Measurements from ENCODE around the gene MAP10. TPM values are rescaled to one million over a fixed set of nuclear protein-coding genes. Genes with fewer than 3 reads are reported as not detected.

MAP10 gene
- total RNA-seq, 1 donor from 2014 or later: 3.0 TPM

DNA sequence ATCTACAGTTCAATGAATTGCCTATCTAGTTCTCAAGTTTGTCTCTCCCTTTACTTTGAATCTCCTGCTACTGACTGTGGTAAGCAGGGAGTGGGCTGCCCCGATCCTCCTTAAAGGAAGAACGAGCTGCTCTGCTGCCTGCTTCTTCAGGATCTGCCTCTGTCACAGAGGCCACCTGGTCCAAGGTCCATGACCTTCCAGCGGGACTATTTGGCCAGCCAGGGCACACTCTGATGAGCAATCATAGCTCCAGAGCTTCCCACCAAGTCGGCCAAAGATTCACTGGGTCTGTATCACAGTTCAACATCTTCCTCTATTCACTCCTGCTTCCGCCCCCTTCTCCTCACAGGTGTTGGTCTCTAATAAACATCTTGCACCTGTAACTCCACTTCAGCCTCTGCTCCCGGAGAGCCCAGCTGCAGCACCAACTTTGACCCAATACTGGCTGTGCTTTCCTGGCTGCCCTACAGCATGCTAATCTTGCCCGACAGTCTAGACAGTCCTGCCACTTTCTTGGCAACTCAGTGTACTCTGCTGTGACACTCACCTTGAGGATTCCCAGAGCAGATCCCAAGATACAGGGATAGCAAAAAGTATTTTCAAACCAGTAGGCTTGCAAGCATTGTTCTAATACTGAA lies 16.9 kb upstream of the MAP10 start:
- H3K4me1 Mint-ChIP-seq: no peaks in the 10 kb centered on the region
- ATAC-seq (ENCODE audit: low read depth) (no peak), DNase-seq (no peak)
- H3K27ac Mint-ChIP-seq: no peak overlapping the region
- H3K4me3 Mint-ChIP-seq: no peak overlapping the region
- no peaks in the 10 kb centered on the region for H3K36me3 Mint-ChIP-seq (ENCODE audit: low read depth)
- intact Hi-C loops (cut with micrococcal nuclease): no loop called here
- POLR2A ChIA-PET: no interaction called here
- TF ChIP-seq, protein P1, sequence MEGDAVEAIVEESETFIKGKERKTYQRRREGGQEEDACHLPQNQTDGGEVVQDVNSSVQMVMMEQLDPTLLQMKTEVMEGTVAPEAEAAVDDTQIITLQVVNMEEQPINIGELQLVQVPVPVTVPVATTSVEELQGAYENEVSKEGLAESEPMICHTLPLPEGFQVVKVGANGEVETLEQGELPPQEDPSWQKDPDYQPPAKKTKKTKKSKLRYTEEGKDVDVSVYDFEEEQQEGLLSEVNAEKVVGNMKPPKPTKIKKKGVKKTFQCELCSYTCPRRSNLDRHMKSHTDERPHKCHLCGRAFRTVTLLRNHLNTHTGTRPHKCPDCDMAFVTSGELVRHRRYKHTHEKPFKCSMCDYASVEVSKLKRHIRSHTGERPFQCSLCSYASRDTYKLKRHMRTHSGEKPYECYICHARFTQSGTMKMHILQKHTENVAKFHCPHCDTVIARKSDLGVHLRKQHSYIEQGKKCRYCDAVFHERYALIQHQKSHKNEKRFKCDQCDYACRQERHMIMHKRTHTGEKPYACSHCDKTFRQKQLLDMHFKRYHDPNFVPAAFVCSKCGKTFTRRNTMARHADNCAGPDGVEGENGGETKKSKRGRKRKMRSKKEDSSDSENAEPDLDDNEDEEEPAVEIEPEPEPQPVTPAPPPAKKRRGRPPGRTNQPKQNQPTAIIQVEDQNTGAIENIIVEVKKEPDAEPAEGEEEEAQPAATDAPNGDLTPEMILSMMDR (IDR thresholded peaks at IDR 0.05): no peak
- CTCF ChIA-PET: no interaction called here
- peaks cover 7% of the 10 kb centered on the region for H3K27me3 Mint-ChIP-seq
- no peaks in the 10 kb centered on the region for H3K9me3 Mint-ChIP-seq

DNA sequence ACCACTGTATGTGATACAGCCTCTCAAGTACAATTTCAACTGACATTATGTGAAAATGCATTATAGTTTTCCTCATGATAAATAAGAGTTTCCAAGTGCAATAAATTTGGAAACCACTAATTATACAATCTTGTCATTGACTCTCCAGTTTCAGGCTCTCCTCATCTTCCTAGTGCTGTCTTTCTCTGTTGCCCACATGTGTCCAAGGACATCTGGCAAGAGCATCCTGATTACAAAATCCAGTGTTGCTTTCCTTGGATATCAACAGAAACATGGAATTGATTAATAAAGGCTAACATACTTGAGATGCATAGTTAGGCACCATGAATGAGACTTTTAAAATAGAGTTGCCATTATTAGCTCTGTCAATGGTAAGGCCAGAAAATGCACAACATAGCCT lies 15.6 kb upstream of the MAP10 start:
- ATAC-seq (ENCODE audit: low read depth) (no peak), DNase-seq (no peak)
- no peaks in the 10 kb centered on the region for H3K4me1 Mint-ChIP-seq
- no peaks in the 10 kb centered on the region for H3K36me3 Mint-ChIP-seq (ENCODE audit: low read depth)
- no peaks in the 10 kb centered on the region for H3K9me3 Mint-ChIP-seq
- no peak overlapping the region for H3K27ac Mint-ChIP-seq
- H3K27me3 Mint-ChIP-seq: peaks cover 10% of the 10 kb centered on the region
- ChIA-PET CTCF (no interaction called here), POLR2A (no interaction called here)
- intact Hi-C loops (cut with micrococcal nuclease): no loop called here
- H3K4me3 Mint-ChIP-seq: no peak overlapping the region
- TF ChIP-seq, protein P1 (IDR thresholded peaks at IDR 0.05): no peak

DNA sequence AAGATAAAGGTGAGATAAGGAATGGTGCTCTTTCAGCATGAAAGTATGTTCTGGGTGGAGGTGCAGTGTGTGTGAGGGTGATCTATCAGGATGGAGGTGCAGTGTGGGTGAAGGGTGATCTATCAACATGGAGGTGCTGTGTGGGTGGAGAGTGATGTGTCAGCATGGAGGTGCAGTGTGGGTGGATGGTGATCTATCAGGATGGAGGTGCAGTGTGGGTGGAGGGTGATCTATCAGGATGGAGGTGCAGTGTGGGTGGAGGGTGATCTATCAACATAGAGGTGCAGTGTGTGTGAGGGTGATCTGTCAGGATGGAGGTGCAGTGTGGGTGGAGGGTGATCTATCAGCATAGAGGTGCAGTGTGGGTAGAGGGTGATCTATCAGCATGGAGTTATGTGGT lies 12.3 kb upstream of the MAP10 start:
- ATAC-seq (ENCODE audit: low read depth) (no peak), DNase-seq (no peak)
- no peaks in the 10 kb centered on the region for H3K36me3 Mint-ChIP-seq (ENCODE audit: low read depth)
- POLR2A ChIA-PET: no interaction called here
- H3K4me3 Mint-ChIP-seq: no peak overlapping the region
- peaks cover 11% of the 10 kb centered on the region for H3K27me3 Mint-ChIP-seq
- H3K4me1 Mint-ChIP-seq: no peaks in the 10 kb centered on the region
- CTCF ChIA-PET: no interaction called here
- intact Hi-C loops (cut with micrococcal nuclease): no loop called here
- TF ChIP-seq, protein P1 (IDR thresholded peaks at IDR 0.05): no peak
- no peaks in the 10 kb centered on the region for H3K9me3 Mint-ChIP-seq
- H3K27ac Mint-ChIP-seq: no peak overlapping the region

DNA sequence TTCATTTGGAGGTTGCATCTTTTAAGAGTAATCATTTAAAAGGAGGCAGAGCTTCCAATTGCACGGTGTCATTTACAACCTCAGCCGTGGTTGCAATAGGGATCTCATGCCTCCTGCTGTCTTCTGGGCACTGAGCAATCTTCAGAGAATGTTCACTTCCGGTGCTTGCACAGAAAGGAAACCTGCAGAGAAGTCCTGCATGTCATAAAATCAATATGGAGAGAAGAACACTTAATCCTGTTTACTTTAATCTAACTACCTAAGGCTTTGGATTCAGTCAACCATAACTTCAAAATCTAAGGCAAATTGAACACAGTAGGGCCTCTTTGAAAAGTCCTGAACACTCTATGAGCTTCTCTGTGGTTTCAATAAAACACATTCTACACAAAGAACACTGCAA lies 11.3 kb upstream of the MAP10 start:
- DNase-seq: no peak
- H3K4me1 Mint-ChIP-seq: no peaks in the 10 kb centered on the region
- intact Hi-C loops (cut with micrococcal nuclease): no loop called here
- no peaks in the 10 kb centered on the region for H3K9me3 Mint-ChIP-seq
- H3K27me3 Mint-ChIP-seq: peaks cover 13% of the 10 kb centered on the region
- H3K27ac Mint-ChIP-seq: no peak overlapping the region
- POLR2A ChIA-PET: no interaction called here
- no peaks in the 10 kb centered on the region for H3K36me3 Mint-ChIP-seq (ENCODE audit: low read depth)
- TF ChIP-seq, protein P1 (IDR thresholded peaks at IDR 0.05): no peak
- CTCF ChIA-PET: no interaction called here
- H3K4me3 Mint-ChIP-seq: no peak overlapping the region
- no peak for ATAC-seq (ENCODE audit: low read depth)

DNA sequence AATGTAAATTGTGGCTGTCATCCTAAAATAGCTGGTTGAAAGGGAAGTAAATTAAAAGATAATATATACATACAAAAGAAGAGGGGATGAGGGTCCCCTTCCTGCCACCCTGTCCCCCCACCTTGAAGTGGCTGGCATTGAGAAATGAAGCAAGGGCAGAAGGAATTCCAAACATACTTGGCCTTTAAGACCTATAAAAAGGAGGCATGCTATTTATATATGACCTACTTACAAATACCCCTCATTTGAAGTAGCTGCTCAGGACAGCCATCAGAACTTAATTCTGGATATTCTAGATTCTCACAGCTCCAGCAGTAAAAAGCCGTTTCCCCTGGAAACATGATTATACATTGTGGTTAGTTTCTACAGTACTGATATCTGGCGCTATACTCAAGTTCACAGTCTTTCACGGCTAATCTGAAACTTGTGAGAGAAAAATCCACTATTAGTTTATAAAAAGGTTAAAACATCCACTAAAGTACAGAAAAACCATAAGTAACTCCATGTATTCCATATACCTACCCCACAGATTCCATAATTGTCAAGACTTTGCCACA lies 9.6 kb upstream of the MAP10 start:
- H3K4me1 Mint-ChIP-seq: no peaks in the 10 kb centered on the region
- DNase-seq: no peak
- H3K27ac Mint-ChIP-seq: no peak overlapping the region
- H3K36me3 Mint-ChIP-seq (ENCODE audit: low read depth): no peaks in the 10 kb centered on the region
- H3K9me3 Mint-ChIP-seq: no peaks in the 10 kb centered on the region
- ChIA-PET POLR2A (no interaction called here), CTCF (no interaction called here)
- intact Hi-C loops (cut with micrococcal nuclease): no loop called here
- TF ChIP-seq, protein P1 (IDR thresholded peaks at IDR 0.05): no peak
- H3K27me3 Mint-ChIP-seq: peaks cover 17% of the 10 kb centered on the region
- no peak for ATAC-seq (ENCODE audit: low read depth)
- H3K4me3 Mint-ChIP-seq: no peak overlapping the region
